ENCODE data around the gene LGI2.

- TF ChIP-seq, protein P1, sequence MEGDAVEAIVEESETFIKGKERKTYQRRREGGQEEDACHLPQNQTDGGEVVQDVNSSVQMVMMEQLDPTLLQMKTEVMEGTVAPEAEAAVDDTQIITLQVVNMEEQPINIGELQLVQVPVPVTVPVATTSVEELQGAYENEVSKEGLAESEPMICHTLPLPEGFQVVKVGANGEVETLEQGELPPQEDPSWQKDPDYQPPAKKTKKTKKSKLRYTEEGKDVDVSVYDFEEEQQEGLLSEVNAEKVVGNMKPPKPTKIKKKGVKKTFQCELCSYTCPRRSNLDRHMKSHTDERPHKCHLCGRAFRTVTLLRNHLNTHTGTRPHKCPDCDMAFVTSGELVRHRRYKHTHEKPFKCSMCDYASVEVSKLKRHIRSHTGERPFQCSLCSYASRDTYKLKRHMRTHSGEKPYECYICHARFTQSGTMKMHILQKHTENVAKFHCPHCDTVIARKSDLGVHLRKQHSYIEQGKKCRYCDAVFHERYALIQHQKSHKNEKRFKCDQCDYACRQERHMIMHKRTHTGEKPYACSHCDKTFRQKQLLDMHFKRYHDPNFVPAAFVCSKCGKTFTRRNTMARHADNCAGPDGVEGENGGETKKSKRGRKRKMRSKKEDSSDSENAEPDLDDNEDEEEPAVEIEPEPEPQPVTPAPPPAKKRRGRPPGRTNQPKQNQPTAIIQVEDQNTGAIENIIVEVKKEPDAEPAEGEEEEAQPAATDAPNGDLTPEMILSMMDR (IDR thresholded peaks at IDR 0.05; ENCODE audit: low read depth, low read length, missing input control) = no peak
- TF ChIP-seq, protein P2, sequence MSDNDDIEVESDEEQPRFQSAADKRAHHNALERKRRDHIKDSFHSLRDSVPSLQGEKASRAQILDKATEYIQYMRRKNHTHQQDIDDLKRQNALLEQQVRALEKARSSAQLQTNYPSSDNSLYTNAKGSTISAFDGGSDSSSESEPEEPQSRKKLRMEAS (IDR thresholded peaks at IDR 0.05) = no peak
Measured at GRCh38 chr4:25065932-25066590, 35.3 kb upstream of the LGI2 start.
